ENCODE measurements around the gene SRCIN1. TPM values are rescaled to one million over a fixed set of nuclear protein-coding genes. Genes with fewer than 3 reads are reported as not detected.

The SRCIN1 gene
- total RNA-seq, 1 donor from 2014 or later: 29.0 TPM

Other genes with a start within 250 kb of the SRCIN1 start
- 82.4 TPM for gene ARHGAP23, start 177.5 kb downstream of the SRCIN1 start, total RNA-seq
- 0.49 TPM for gene EPOP, start 69.0 kb upstream of the SRCIN1 start, total RNA-seq
- 20.4 TPM for gene MLLT6, start 99.3 kb upstream of the SRCIN1 start, total RNA-seq
- 0.98 TPM for gene CISD3, start 124.4 kb upstream of the SRCIN1 start, total RNA-seq
- 11.8 TPM for gene PCGF2, start 142.4 kb upstream of the SRCIN1 start, total RNA-seq
- gene PSMB3, start 146.8 kb upstream of the SRCIN1 start, total RNA-seq: 74.7 TPM
- 161 TPM for gene PIP4K2B, start 193.6 kb upstream of the SRCIN1 start, total RNA-seq
- 8.4 TPM for gene CWC25, start 219.4 kb upstream of the SRCIN1 start, total RNA-seq
- gene RPL23, start 247.8 kb upstream of the SRCIN1 start, total RNA-seq: 919 TPM

Measured in temporal lobe (tissue), 1 donor.